K562 (cell line): ENCODE data around the gene PGM5.
"Not testable (repeated sequence)": the region's sequence is repeated elsewhere in the genome, so short reads cannot be mapped to it uniquely, and the experiment has no call there.

Source experiments
- CBX8 ChIP-seq: fragments of 200-600 bp; sonication (generic); IDR thresholded peaks from 2 replicates; pipeline ENCODE4 v1.6.1; 2012; ENCODE audit warnings: borderline replicate concordance, mixed run types, low read depth, mild to moderate bottlenecking, moderate library complexity, mixed read lengths, low read length, control low read depth, inconsistent platforms; ENCODE audit not compliant: poor library complexity, severe bottlenecking; ENCODE audit errors: extremely low read depth
- CTCF ChIP-seq, 3 experiments: IDR thresholded peaks in 2 of 3; conservative IDR thresholded peaks in 1 of 3; 2 replicates each; pipeline ENCODE4 v1.5.1; 2011 to 2012; ENCODE audit warnings: low read length in 3 of 3, mild to moderate bottlenecking in 3 of 3, control low read depth in 2 of 3, improper control_type of control experiment in 1 of 3, inconsistent platforms in 1 of 3, low read depth in 1 of 3, mixed read lengths in 1 of 3, moderate library complexity in 1 of 3; ENCODE audit not compliant: insufficient read depth in 2 of 3
- GABPA ChIP-seq: fragments of 200-800 bp; sonication (Bioruptor generic); conservative IDR thresholded peaks from 2 replicates; pipeline ENCODE4 v1.6.1; 2016; ENCODE audit warnings: low read depth, missing genetic modification characterization, missing compliant biosample characterization
- POLR2A ChIP-seq: fragments of 450-650 bp; conservative IDR thresholded peaks from 2 replicates; pipeline ENCODE4 v1.6.1; 2016
- POLR2AphosphoS5 ChIP-seq: IDR thresholded peaks from 2 replicates; pipeline ENCODE4 v1.6.1; 2011; ENCODE audit warnings: mild to moderate bottlenecking, low read depth, low read length, moderate library complexity; ENCODE audit not compliant: control insufficient read depth, insufficient read depth
- RB1 ChIP-seq: fragments of 450-650 bp; IDR thresholded peaks from 2 replicates; pipeline ENCODE4 v1.6.1; 2017; ENCODE audit warnings: low read depth, mild to moderate bottlenecking
- SIX5 ChIP-seq, 2 experiments: IDR thresholded peaks; 2 replicates each; pipeline ENCODE4 v1.6.1; 2011; ENCODE audit warnings: low read length in 2 of 2, borderline replicate concordance in 1 of 2, low read depth in 1 of 2, mild to moderate bottlenecking in 1 of 2, moderate library complexity in 1 of 2; ENCODE audit not compliant: insufficient read depth in 1 of 2
- TRIM28 ChIP-seq: fragments of 450-650 bp; IDR thresholded peaks from 2 replicates; pipeline ENCODE4 v1.6.1; 2017
- ZNF280B ChIP-seq: fragments of 250-450 bp; sonication (Bioruptor Pico); IDR thresholded peaks from 2 replicates; pipeline ENCODE4 v1.5.1; 2021; ENCODE audit warnings: mild to moderate bottlenecking
- ZNF551 ChIP-seq: fragments of 250-450 bp; sonication (Bioruptor Pico); IDR thresholded peaks from 2 replicates; pipeline ENCODE4 v1.5.0; 2021; ENCODE audit warnings: mild to moderate bottlenecking, moderate library complexity

GRCh38 chr9:68355993-68356379 is 425 bp upstream of the PGM5 start:
- not testable (repeated sequence) for TF ChIP-seq POLR2A; RB1; TRIM28; ZNF551 (CRISPR knock-in tag); GABPA; ZNF280B (CRISPR knock-in tag); CTCF (IDR thresholded peaks at IDR 0.05 in 2 of 3, conservative IDR thresholded peaks at IDR 0.05 in 1 of 3; ENCODE audit: insufficient read depth in 2 of 3, low read depth in 1 of 3, low read length in 3 of 3); POLR2AphosphoS5; CBX8; SIX5 (IDR thresholded peaks at IDR 0.05; ENCODE audit: borderline replicate concordance in 1 of 2, insufficient read depth in 1 of 2, low read depth in 1 of 2, low read length in 2 of 2)
